Smooth muscle cell (in vitro differentiated cells): Measurements from ENCODE around the gene SOCS3. TPM values are rescaled to one million over a fixed set of nuclear protein-coding genes. Genes with fewer than 3 reads are reported as not detected.

ENCODE experiments used
- DNase-seq: peaks from one replicate; lab custom pipeline; 2025; ENCODE audit not compliant: unreplicated experiment; lab: John Stamatoyannopoulos, UW
- H2AFZ ChIP-seq: fragments of 200-600 bp; sonication (generic); 2 replicates; pipeline ENCODE4 v1.6.0; 2016; ENCODE audit warnings: antibody characterized with exemption, low read depth, mild to moderate bottlenecking
- H3F3A ChIP-seq: fragments of 200-600 bp; sonication (generic); 2 replicates; pipeline ENCODE4 v1.6.0; 2017; ENCODE audit warnings: antibody characterized with exemption, low read depth
- H3K27ac ChIP-seq: fragments of 200-600 bp; sonication (generic); 2 replicates; pipeline ENCODE4 v1.5.1; 2016; ENCODE audit warnings: low read depth, mild to moderate bottlenecking
- H3K27me3 ChIP-seq: fragments of 200-600 bp; sonication (generic); 2 replicates; pipeline ENCODE4 v1.6.1; 2016; ENCODE audit warnings: low read depth, mild to moderate bottlenecking
- H3K36me3 ChIP-seq: fragments of 200-600 bp; sonication (generic); 2 replicates; pipeline ENCODE4 v1.5.1; 2016; ENCODE audit warnings: low read depth
- H3K4me1 ChIP-seq: fragments of 200-600 bp; sonication (generic); 2 replicates; pipeline ENCODE4 v1.5.1; 2016; ENCODE audit warnings: low read depth
- H3K4me2 ChIP-seq: fragments of 200-600 bp; sonication (generic); 2 replicates; pipeline ENCODE4 v1.6.0; 2016; ENCODE audit warnings: mild to moderate bottlenecking
- H3K4me3 ChIP-seq: fragments of 200-600 bp; sonication (generic); 2 replicates; pipeline ENCODE4 v1.5.1; 2016; ENCODE audit warnings: mild to moderate bottlenecking
- H3K79me2 ChIP-seq: fragments of 200-600 bp; sonication (generic); 2 replicates; pipeline ENCODE4 v1.6.0; 2016; ENCODE audit warnings: low read depth, mild to moderate bottlenecking
- H3K9ac ChIP-seq: fragments of 200-600 bp; sonication (generic); 2 replicates; pipeline ENCODE4 v1.6.0; 2016; ENCODE audit warnings: low read depth
- H3K9me3 ChIP-seq: fragments of 200-600 bp; sonication (generic); replicated peaks from 2 replicates; pipeline ENCODE4 v1.5.1; 2016; ENCODE audit warnings: low read depth
- H4K20me1 ChIP-seq: fragments of 200-600 bp; sonication (generic); 2 replicates; pipeline ENCODE4 v1.6.0; 2016; ENCODE audit warnings: low read depth
- WGBS: methylation state at CpG from one replicate; pipeline ENCODE4 v1.1.7; 2016; ENCODE audit warnings: low lambda C conversion rate; 5-methylcytosine and 5-hydroxymethylcytosine counted together
- polyA plus RNA-seq: library from polyadenylated mRNA; unstranded; fragments of >200 nt; fragmentation: Nextera tagmentation; extraction: Ambion mirVana; gene quantifications from 2 replicates; pipeline ENCODE4 v1.2.1, GENCODE V29; 2016
- total RNA-seq: library from RNA; depleted of rRNA; stranded (reverse); fragments of >200 nt; gene quantifications from 2 replicates; pipeline ENCODE4 v1.2.3, GENCODE V29; 2014
- TF ChIP-seq, protein P1 (sequence below): fragments of 200-600 bp; sonication (generic); IDR thresholded peaks from 2 replicates; pipeline ENCODE4 v1.5.1; 2017; ENCODE audit warnings: borderline replicate concordance, mild to moderate bottlenecking, antibody characterized with exemption; ENCODE audit not compliant: insufficient read depth, poor library complexity, severe bottlenecking

SOCS3 gene
- total and polyA plus RNA-seq, 2 experiments from 2014 or later, result 116 to 310 TPM

DNA sequence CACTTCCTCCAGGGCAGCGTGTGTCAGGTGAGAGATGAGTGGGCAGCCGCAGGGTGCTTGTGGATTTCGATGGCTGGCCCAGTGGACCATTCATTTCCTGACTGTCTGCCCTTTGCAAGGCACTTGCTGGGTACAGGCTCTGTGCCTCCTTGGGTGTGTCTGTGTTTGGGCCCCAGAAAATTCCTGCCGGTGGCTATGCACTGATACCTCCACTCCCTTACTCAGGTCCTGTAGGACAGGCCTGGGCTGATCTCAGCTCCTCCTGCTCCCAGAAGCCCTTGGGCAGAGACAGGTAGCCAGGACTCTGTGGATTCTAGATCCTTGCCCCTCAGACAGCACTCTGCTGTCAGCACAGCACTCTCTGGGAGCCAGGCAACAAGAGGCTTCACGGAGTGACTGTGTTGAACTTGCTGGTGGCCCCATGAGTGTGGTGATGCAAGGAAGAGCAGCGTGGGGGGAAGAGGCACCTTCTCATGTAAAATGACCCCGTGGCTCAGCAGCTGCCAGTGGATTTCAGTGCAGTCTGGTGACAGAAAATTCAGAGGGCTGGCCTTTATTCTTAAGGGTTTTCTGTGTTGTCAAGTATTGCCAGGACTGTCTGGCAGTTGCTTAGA lies 47.6 kb upstream of the SOCS3 start:
- H4K20me1 ChIP-seq, result peaks cover 52% of the 10 kb centered on the region
- WGBS, result 79% methylated on average over 7 of the region's 7 CpGs
- peak overlapping the region; percentile 20 for H3K4me2 ChIP-seq
- DNase-seq, result no peak
- no peaks in the 10 kb centered on the region for H3K4me1 ChIP-seq
- no peaks in the 10 kb centered on the region for H3K27me3 ChIP-seq
- no peaks in the 10 kb centered on the region for H3K9me3 ChIP-seq
- peaks cover 17% of the 10 kb centered on the region for H3F3A ChIP-seq
- peaks cover 71% of the 10 kb centered on the region for H3K79me2 ChIP-seq
- TF ChIP-seq, protein P1, sequence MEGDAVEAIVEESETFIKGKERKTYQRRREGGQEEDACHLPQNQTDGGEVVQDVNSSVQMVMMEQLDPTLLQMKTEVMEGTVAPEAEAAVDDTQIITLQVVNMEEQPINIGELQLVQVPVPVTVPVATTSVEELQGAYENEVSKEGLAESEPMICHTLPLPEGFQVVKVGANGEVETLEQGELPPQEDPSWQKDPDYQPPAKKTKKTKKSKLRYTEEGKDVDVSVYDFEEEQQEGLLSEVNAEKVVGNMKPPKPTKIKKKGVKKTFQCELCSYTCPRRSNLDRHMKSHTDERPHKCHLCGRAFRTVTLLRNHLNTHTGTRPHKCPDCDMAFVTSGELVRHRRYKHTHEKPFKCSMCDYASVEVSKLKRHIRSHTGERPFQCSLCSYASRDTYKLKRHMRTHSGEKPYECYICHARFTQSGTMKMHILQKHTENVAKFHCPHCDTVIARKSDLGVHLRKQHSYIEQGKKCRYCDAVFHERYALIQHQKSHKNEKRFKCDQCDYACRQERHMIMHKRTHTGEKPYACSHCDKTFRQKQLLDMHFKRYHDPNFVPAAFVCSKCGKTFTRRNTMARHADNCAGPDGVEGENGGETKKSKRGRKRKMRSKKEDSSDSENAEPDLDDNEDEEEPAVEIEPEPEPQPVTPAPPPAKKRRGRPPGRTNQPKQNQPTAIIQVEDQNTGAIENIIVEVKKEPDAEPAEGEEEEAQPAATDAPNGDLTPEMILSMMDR, result no peak
- H3K4me3 ChIP-seq, result no peak overlapping the region
- H3K9ac ChIP-seq, result peak overlapping the region; percentile 17
- no peak overlapping the region for H2AFZ ChIP-seq
- H3K36me3 ChIP-seq, result no peaks in the 10 kb centered on the region
- H3K27ac ChIP-seq, result peak overlapping the region; percentile 18

DNA sequence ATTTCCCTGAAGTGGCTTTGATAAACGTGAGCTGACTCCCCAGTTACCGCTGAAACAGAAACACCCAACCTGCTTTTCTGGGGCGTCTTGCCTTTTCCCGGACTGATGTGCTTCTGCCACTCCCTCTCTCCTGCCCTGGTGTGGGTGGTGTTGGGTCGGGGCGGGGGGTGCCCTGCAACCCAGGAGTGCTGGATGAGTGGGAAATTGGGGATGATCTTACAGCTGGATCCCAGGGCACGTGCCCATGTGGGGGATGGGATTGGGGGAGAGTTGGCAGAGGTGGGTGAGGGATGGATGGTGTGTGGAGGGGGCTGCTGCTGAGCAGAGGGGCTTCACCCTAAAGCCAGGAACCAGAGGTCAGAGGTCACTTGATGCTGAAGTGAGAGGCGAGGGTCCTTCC lies 47.0 kb upstream of the SOCS3 start:
- Histone ChIP-seq H3K4me1 (no peaks in the 10 kb centered on the region), H3K79me2 (peaks cover 69% of the 10 kb centered on the region), H4K20me1 (peaks cover 50% of the 10 kb centered on the region), H3F3A (peaks cover 14% of the 10 kb centered on the region), H3K9ac (no peak overlapping the region), H3K27me3 (no peaks in the 10 kb centered on the region), H3K36me3 (no peaks in the 10 kb centered on the region), H3K4me3 (no peak overlapping the region), H3K27ac (no peak overlapping the region), H2AFZ (no peak overlapping the region), H3K9me3 (no peaks in the 10 kb centered on the region), H3K4me2 (no peak overlapping the region)
- 90% methylated on average over 7 of the region's 8 CpGs for WGBS
- TF ChIP-seq, protein P1, result no peak
- DNase-seq, result no peak

DNA sequence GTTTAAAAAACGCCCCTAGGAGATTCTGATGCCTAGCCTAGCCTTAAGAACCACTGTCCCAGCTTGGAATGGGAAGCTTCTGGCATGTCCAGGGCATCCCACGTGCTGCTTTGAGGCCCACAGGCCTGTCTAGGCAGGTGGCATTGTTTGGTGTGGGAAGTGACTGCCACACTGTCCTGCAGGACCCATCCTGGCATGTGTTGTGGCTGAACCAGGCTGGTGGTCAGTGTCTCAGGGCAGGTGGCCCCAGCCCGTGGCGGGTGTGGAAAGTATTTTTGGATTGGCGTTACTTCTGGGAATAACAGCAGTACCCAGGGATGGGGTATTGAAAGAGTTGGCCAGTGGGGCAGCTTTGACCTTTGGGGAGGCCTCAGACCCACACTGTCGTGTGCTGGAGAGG lies 46.5 kb upstream of the SOCS3 start:
- H2AFZ ChIP-seq, result no peak overlapping the region
- no peak overlapping the region for H3K4me3 ChIP-seq
- H3K36me3 ChIP-seq, result no peaks in the 10 kb centered on the region
- H3K27me3 ChIP-seq, result no peaks in the 10 kb centered on the region
- H3K4me1 ChIP-seq, result peaks cover 3% of the 10 kb centered on the region
- peaks cover 69% of the 10 kb centered on the region for H3K79me2 ChIP-seq
- WGBS, result 95% methylated on average over 6 of the region's 6 CpGs
- H3F3A ChIP-seq, result peaks cover 12% of the 10 kb centered on the region
- H4K20me1 ChIP-seq, result peaks cover 48% of the 10 kb centered on the region
- no peak overlapping the region for H3K27ac ChIP-seq
- no peaks in the 10 kb centered on the region for H3K9me3 ChIP-seq
- H3K4me2 ChIP-seq, result no peak overlapping the region
- H3K9ac ChIP-seq, result no peak overlapping the region
- no peak for DNase-seq
- TF ChIP-seq, protein P1, result no peak

DNA sequence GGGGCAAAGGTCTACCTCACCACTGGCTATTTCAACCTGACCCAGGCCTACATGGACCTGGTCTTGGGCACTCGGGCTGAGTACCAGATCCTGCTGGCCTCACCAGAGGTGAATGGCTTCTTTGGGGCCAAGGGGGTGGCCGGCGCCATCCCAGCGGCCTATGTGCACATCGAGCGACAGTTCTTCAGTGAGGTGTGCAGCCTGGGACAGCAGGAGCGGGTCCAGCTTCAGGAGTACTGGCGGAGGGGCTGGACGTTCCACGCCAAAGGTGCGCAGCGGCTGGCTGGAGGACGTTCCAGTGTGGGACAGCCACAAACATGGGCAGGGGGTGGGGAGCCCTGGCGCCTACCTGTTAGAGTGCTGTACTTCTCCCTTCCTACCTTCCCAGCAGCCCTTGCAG lies 43.9 kb upstream of the SOCS3 start:
- Histone ChIP-seq H3F3A (peaks cover 13% of the 10 kb centered on the region), H3K36me3 (no peaks in the 10 kb centered on the region), H3K27me3 (no peaks in the 10 kb centered on the region), H3K9ac (no peak overlapping the region), H4K20me1 (peaks cover 35% of the 10 kb centered on the region), H3K79me2 (peaks cover 59% of the 10 kb centered on the region), H3K4me2 (no peak overlapping the region), H3K4me3 (no peak overlapping the region), H3K9me3 (no peaks in the 10 kb centered on the region), H3K4me1 (peaks cover 3% of the 10 kb centered on the region), H3K27ac (no peak overlapping the region), H2AFZ (no peak overlapping the region)
- WGBS, result 100% methylated on average over 14 of the region's 14 CpGs
- TF ChIP-seq, protein P1, result no peak
- DNase-seq, result no peak
